ENCODE results near the gene CFAP119. TPM values are rescaled to one million over a fixed set of nuclear protein-coding genes. Genes with fewer than 3 reads are reported as not detected.

CFAP119 gene
- total and polyA plus RNA-seq, 2 of the 8 experiments (the other 6 are each of a cell fraction or from before 2014, with no cell fraction given) = 5.6 to 6.0 TPM

DNA sequence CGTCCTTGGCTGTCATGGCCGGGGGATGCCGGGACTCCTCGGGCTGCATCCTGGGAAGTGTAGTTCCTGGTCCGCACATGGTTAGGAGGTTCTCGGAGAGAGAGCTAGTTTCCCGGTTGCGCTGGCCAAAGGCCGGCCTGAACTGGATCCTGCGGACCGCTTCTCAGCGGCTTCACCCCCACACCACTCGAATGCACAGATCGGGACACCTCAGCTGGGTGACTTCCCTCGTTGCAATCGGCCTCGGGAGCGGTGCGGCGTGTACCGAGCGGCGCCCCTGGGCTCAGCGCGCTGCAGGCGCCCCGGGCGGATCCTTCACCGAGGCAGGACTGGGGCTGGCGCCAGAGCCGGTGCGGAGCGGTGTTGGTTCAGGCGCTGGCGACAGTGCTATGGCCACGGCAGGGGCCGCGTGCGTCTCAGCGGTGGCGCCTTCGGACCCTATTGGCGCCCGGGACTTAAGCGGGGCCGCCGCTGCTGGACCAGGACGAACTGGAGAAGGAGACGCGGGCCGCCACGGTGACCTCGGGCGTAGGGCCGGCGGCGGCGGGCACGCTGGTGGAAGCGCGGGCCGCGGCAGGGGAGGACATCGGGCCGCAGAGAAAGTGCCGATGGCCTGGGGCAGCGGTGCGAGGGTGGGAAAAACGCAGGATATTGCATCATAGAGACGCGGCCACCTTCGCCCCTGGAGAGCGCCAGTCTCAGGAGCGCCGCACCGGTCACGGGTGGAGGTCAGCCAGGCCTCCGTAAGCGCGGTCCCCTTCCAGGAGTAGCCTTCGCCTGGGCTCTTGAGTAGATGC is 13.7 kb upstream of the CFAP119 start (continued):
- no peak for TF ChIP-seq CHD7 (IDR thresholded peaks at IDR 0.05; ENCODE audit: insufficient replicate concordance, low read length)
- no peak for TF ChIP-seq HDAC6 (IDR thresholded peaks at IDR 0.05; ENCODE audit: low read depth, low read length)
- TF ChIP-seq RAD21 (IDR thresholded peaks at IDR 0.05 in 1 of 2, conservative IDR thresholded peaks at IDR 0.05 in 1 of 2; ENCODE audit: low read depth in 2 of 2, low read length in 2 of 2) = no peak
- TF ChIP-seq PHF8 (conservative IDR thresholded peaks at IDR 0.05; ENCODE audit: low read depth, low read length) = peak; percentile 79
- TF ChIP-seq TAF1 (IDR thresholded peaks at IDR 0.05; ENCODE audit: low read depth, low read length) = peak; percentile 82
- peak; percentile 72 for TF ChIP-seq E2F6 (IDR thresholded peaks at IDR 0.05)
- no peak for TF ChIP-seq TCF12 (IDR thresholded peaks at IDR 0.05; ENCODE audit: low read depth, low read length)
- no peak for TF ChIP-seq JUN (IDR thresholded peaks at IDR 0.05; ENCODE audit: low read depth, low read length)
- no peak for TF ChIP-seq RBBP5 (IDR thresholded peaks at IDR 0.05; ENCODE audit: borderline replicate concordance, low read depth, low read length)

Measured in H1 (cell line).